GM21423 (cell line): Measurements from ENCODE around the gene TNNT2.

ENCODE experiments used
- ATAC-seq: cut with Tn5 transposase; IDR thresholded peaks from one replicate; pipeline ENCODE4 v1.9.1; 2021; ENCODE audit warnings: mild to moderate bottlenecking, moderate library complexity; ENCODE audit not compliant: unreplicated experiment

The TNNT2 gene

GRCh38 chr1:201320168-201320788 lies 57.2 kb downstream of the TNNT2 start:
- no peak for ATAC-seq

- ATAC-seq, result no peak
Measured at GRCh38 chr1:201319631-201320030, 57.8 kb downstream of the TNNT2 start.

DNA sequence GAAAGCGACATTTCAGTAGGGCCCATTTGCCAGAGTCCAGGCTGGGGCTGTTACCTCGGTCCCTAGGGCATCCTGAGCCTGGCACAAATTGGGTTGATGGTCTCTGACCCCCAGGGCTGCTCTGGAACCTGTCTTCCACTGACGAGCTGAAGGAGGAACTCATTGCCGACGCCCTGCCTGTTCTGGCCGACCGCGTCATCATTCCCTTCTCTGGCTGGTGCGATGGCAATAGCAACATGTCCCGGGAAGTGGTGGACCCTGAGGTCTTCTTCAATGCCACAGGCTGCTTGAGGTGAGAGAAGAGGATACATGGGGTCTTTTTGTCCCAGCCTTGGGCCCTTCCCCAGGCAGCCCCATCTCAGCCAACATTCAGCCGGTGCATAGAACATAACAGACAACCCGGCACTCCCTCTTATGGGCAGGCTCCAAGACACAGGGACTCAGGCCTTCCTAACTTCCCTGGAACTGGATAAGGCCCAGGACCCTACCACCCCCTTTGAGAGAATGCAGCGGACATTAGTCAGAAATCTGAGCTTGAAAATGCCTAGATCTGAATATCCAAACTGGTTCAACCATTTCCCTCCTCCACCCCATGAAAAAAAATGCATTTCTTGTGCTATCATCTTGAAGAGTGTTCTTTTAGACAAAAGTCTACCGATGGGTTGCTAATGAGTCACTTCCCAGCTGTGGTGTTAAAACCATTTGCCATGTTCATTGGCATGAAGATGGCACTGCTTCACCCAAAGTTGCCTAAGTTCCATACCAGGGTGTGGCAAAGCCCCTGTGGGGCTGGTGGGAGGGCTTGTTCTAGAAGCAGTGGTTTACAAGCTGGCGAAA lies 58.8 kb downstream of the TNNT2 start:
- no peak for ATAC-seq

DNA sequence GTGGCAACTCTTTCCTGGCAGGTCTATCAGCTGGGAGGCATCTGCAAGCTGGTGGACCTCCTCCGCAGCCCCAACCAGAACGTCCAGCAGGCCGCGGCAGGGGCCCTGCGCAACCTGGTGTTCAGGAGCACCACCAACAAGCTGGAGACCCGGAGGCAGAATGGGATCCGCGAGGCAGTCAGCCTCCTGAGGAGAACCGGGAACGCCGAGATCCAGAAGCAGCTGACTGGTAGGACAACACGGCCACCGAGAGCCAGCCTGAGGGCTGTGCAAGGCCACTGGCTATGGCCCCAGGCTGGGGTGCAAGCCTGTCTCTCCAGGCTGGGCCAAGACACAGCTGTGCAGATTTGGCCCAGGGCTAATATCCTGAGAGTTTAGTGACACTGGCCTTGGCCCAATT lies 59.9 kb downstream of the TNNT2 start:
- no peak for ATAC-seq

DNA sequence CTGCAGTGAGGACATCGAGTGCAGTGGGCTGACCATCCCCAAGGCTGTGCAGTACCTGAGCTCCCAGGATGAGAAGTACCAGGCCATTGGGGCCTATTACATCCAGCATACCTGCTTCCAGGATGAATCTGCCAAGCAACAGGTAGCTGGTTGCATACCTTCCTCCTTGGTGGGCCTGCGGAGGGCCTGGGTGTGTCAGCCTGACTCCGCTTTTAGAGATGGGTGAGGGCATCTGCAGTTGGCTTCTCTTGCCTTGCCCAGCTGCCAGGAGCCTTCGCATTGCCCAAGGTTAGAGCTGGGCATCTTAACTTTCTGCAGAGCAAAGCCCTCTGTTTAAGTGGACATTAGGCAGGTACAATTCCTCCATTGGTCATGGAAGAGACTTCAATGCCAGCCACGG lies 60.9 kb downstream of the TNNT2 start:
- no peak for ATAC-seq

GRCh38 chr1:201313086-201313485 lies 64.4 kb downstream of the TNNT2 start:
- no peak for ATAC-seq

DNA sequence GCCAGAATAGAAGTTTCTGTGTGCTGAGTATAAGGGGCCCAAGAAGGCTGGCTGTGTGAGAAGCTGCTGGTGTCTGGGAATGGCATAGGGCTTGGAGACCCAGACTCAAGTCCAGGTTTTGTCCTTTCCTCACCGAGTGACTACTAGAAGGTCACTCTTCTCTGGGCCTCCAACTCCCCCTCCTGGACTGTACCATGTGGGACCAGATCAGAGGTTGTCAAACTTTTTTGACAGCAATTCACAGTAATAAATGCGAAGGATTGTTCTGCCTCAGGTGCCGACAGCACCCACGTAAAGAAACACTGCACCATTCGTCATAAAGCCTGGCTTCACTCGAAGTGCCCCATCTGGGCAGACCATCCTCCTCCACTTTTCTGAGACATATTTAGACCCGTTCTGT lies 65.2 kb downstream of the TNNT2 start:
- ATAC-seq, result no peak

DNA sequence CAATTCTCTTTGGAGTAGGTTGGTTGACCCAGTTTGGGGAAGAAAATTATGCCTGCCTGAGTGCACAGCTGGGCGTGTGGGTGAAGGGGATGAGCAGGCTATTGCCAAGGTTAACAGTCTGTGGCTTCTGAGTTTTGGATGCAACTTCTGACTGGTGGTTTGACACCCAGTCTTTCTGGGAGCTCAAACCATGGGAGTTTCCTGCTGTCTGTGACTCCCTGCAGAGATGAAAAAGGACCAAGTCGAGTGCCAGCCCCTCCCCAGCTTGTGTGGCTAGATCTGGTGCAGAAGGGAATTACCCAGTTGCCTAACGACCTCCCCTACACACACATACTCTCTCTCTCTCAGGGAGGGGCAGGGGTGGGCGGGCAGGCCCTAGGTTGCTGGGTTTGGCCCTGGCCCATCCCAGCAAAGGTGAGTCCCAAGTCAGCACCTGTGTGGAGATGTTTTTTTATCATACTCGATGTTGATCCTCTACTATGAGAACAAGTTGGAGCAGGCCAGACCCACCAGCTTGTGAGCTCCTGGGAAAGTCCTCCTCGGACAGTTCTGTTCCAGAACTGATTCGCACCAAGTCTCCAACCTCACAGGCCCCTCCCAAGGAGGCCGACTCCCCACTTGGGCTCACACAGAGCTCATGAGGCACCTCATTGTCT lies 66.0 kb downstream of the TNNT2 start:
- ATAC-seq, result no peak

DNA sequence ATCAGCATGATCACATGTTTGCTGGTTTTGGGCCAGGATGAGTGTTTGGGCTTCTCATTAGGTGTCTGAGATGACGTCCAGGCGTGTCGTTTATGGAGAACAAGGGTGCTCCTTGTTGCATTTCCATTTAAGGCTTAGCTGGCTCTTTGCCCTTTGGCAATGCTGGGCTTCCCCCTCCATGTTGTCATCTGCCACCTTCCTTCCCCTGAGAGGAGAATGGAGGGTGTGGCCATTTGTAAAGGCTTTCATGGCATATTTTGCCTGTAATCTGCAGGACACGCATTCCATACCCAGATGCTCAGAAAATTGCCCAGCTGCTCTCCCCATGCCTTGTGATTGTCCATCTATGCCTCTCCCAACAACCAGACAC lies 66.5 kb downstream of the TNNT2 start:
- no peak for ATAC-seq

DNA sequence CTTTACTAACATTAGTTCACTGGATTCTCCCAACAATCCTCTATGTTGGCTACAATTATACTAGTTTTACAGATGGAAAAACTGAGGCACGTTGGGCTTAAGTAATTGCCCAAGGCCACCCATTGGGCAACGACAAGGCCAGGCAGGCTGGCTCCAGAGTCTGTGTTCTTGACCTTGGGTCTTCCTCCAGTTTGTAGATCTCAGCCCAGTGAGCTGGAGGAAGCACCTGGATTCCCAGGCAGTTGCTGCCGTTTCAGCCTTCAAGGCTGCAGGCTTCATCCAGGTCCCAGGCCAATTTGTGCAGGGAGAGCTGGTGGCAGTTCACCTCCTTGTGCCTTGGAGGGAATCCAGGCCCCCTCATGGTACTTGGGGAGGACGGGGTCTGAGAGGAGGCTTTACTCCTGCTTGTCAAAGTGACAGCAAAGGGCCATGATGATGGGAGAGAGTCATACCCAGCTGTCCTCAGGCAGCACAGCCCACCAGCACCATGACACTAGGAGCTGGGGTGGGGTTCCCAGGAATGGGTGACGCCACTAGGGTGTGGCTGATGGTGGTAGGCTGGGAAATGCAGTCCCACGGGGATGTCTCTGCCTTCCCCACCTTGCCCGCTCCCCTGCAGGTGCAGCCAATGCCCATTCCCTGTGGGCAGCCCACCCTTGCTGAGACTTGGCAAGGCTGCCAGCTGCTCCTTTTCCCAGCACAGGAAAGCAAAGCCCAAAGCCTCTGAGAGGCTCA lies 67.1 kb downstream of the TNNT2 start:
- ATAC-seq, result no peak

DNA sequence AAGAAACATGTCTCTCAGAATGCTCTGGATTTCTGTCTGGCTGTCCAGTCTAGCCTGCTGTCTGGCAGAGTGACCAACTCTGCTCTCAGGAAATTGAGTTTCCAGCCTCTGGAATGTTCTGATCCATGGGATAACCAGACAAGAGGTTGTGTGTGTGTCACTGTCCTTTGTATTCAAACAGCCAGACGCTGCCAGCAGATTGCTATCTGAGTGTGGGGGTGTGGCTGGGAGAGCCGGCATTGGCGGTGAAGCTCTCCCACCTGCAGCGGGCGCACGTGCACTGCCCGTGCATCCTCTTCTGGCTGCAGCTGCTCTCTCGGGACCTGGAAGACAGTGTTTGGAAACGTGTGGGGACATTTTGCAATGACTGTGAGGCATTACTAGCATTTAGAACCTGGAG lies 68.1 kb downstream of the TNNT2 start:
- no peak for ATAC-seq
